ENCODE measurements around the gene TCF7L1. TPM values are rescaled to one million over a fixed set of nuclear protein-coding genes. Genes with fewer than 3 reads are reported as not detected.

The TCF7L1 gene
- total RNA-seq, 1 donor from 2014 or later = 6.6 TPM

DNA sequence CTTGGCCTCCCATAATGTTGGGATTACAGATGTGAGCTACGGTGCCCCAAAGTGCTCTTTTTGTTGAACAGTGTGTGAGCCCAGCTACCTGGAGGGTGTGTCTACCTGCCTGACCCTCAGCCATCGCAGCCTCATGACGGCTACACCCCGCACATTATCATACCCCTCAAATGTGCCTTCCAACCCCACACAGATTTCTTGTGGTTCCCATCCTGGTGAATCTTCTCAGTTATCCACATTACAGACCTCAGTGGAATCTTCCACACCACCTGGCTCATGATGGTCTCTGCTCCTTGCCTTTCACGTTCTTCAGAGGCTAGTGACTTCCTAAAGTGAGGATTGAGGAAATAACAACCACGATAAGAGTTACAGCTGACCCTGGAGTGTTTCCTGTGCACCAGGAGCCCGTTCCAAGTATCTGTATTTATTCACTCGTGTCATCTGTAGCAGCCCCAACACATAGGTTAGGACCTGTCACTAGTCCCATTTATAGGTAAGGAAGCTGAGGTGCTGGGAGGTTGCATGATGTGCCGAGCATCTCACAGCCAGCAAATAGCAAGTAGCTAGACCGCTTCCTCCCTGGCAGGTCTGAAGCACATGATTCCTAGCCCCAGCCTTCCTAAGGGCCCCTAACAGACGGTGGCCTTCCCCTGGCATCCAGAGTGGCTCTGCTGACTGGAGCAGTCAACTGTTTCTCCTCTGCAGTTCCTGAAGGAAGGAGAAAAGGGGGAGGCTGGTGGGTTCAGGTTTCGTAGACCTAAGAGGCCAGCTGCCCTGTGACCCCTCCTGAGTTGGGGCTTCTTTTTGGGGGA, 47.3 kb downstream of the TCF7L1 start:
- H3K4me3 Mint-ChIP-seq (ENCODE audit: unreplicated experiment) = no peak overlapping the region
- no peak for DNase-seq
- no peaks in the 10 kb centered on the region for H3K36me3 Mint-ChIP-seq (ENCODE audit: unreplicated experiment)
- H3K4me1 Mint-ChIP-seq (ENCODE audit: low read depth, unreplicated experiment) = peaks cover 16% of the 10 kb centered on the region
- H3K9me3 Mint-ChIP-seq (ENCODE audit: unreplicated experiment) = peaks cover 4% of the 10 kb centered on the region
- TF ChIP-seq, protein P1, sequence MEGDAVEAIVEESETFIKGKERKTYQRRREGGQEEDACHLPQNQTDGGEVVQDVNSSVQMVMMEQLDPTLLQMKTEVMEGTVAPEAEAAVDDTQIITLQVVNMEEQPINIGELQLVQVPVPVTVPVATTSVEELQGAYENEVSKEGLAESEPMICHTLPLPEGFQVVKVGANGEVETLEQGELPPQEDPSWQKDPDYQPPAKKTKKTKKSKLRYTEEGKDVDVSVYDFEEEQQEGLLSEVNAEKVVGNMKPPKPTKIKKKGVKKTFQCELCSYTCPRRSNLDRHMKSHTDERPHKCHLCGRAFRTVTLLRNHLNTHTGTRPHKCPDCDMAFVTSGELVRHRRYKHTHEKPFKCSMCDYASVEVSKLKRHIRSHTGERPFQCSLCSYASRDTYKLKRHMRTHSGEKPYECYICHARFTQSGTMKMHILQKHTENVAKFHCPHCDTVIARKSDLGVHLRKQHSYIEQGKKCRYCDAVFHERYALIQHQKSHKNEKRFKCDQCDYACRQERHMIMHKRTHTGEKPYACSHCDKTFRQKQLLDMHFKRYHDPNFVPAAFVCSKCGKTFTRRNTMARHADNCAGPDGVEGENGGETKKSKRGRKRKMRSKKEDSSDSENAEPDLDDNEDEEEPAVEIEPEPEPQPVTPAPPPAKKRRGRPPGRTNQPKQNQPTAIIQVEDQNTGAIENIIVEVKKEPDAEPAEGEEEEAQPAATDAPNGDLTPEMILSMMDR (IDR thresholded peaks at IDR 0.05; ENCODE audit: partially characterized antibody, unreplicated experiment) = no peak
- no peak overlapping the region for H3K27ac Mint-ChIP-seq (ENCODE audit: unreplicated experiment)
- H3K27me3 Mint-ChIP-seq (ENCODE audit: unreplicated experiment) = peaks cover 6% of the 10 kb centered on the region

DNA sequence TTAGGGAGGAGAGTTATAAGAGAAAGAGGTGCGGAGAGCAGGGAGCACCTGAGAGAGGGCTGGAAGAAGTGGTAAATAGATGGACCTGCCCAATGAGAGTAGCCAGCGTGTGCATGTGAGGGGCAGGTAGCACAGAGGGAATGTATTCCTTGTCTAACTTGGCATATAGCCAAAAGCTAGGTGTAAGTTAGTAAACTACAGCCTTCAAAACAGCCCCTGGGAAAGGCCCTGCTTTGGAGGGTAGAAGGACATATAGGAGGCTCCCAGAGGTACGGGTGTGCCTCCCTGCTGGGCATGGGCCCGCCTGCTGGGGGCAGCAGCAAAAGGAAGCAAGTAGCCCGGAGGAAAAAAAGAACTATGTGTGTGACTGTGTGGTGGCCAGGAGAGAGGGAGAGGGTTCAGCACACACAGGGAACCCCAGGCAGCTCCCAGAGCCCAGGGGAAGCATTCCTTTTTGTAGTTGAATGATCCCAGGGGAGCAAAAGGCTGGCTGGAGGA, 48.0 kb downstream of the TCF7L1 start:
- DNase-seq = no peak
- Mint-ChIP-seq H3K4me1 (ENCODE audit: low read depth, unreplicated experiment) (peaks cover 10% of the 10 kb centered on the region), H3K4me3 (ENCODE audit: unreplicated experiment) (no peak overlapping the region), H3K27ac (ENCODE audit: unreplicated experiment) (no peak overlapping the region), H3K36me3 (ENCODE audit: unreplicated experiment) (no peaks in the 10 kb centered on the region), H3K27me3 (ENCODE audit: unreplicated experiment) (peaks cover 6% of the 10 kb centered on the region), H3K9me3 (ENCODE audit: unreplicated experiment) (peaks cover 4% of the 10 kb centered on the region)
- TF ChIP-seq, protein P1 (IDR thresholded peaks at IDR 0.05; ENCODE audit: partially characterized antibody, unreplicated experiment) = no peak

DNA sequence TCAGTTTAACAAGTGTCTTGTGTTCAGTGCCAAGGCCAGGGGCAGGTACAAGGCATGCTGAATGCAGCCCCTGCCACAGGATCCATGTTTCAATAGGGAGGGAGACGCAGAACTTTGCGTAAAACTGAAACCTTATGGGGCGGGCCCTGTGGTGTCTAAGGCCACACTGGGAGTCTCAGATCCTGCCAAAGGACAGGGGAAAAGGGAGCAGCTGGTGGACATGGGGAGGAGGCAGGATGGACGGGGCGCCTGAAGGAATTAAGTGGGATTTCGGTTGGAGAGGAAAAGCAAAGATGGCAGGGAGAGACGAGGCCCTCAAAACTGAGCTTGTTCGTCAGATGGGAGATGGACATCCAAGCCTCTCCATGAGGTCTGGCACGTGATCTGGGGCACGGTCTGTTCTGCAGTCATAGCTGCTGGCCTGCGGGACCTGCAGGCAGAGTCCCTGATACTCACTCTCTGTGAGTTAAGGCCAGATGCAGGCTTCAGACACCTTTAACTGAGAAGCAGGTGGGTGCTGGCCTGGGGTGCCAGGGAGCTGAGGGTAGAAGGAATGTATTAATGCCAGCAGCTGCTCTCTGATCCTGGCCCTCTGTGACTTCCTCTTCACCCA, 48.8 kb downstream of the TCF7L1 start:
- no peak for DNase-seq
- H3K27ac Mint-ChIP-seq (ENCODE audit: unreplicated experiment) = no peak overlapping the region
- peaks cover 10% of the 10 kb centered on the region for H3K4me1 Mint-ChIP-seq (ENCODE audit: low read depth, unreplicated experiment)
- H3K4me3 Mint-ChIP-seq (ENCODE audit: unreplicated experiment) = no peak overlapping the region
- TF ChIP-seq, protein P1 (IDR thresholded peaks at IDR 0.05; ENCODE audit: partially characterized antibody, unreplicated experiment) = no peak
- H3K9me3 Mint-ChIP-seq (ENCODE audit: unreplicated experiment) = peaks cover 4% of the 10 kb centered on the region
- no peaks in the 10 kb centered on the region for H3K36me3 Mint-ChIP-seq (ENCODE audit: unreplicated experiment)
- H3K27me3 Mint-ChIP-seq (ENCODE audit: unreplicated experiment) = peaks cover 6% of the 10 kb centered on the region

DNA sequence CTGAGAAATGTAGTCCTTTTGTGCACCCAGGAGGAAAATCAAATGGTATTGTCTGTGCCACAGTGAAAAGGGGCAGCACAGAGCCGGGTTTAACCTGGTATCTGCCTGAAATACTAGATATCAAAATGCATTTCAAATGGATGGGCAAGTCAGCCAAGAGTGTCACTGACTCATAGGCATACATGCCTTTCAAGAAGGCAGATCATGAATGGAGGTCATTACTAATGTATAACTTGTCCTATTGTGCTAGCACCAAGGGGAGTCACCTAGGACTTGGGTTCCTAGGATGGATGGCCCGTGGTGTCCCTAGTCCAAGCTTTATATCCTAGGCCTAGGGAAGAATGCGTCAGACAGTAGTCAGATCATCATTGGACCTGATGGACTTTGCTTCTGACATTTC, 49.9 kb downstream of the TCF7L1 start:
- H3K27ac Mint-ChIP-seq (ENCODE audit: unreplicated experiment) = no peak overlapping the region
- no peak for DNase-seq
- TF ChIP-seq, protein P1 (IDR thresholded peaks at IDR 0.05; ENCODE audit: partially characterized antibody, unreplicated experiment) = no peak
- H3K36me3 Mint-ChIP-seq (ENCODE audit: unreplicated experiment) = no peaks in the 10 kb centered on the region
- no peak overlapping the region for H3K4me3 Mint-ChIP-seq (ENCODE audit: unreplicated experiment)
- peaks cover 6% of the 10 kb centered on the region for H3K27me3 Mint-ChIP-seq (ENCODE audit: unreplicated experiment)
- peaks cover 10% of the 10 kb centered on the region for H3K4me1 Mint-ChIP-seq (ENCODE audit: low read depth, unreplicated experiment)
- H3K9me3 Mint-ChIP-seq (ENCODE audit: unreplicated experiment) = peaks cover 4% of the 10 kb centered on the region

DNA sequence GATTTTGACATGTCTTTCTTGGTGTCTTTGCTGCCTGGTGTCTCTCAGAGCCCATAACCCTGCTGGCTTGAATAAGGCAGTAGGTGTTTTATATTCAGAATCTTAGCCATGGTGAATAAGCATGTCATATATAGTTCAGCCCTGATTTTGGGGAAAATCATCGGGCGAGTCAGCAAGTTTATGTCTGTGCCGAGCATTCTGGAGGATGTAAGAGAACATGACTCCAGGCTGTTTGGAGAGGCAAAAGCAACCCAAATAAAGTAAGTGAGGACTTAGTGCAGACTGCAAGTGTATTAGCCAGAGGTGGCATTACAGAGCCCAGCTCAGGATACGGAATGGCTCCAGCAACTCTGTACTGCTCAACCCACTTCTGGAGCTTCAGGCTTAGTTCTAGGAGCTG, 50.3 kb downstream of the TCF7L1 start:
- no peak overlapping the region for H3K4me3 Mint-ChIP-seq (ENCODE audit: unreplicated experiment)
- TF ChIP-seq, protein P1 (IDR thresholded peaks at IDR 0.05; ENCODE audit: partially characterized antibody, unreplicated experiment) = no peak
- peaks cover 4% of the 10 kb centered on the region for H3K9me3 Mint-ChIP-seq (ENCODE audit: unreplicated experiment)
- H3K27ac Mint-ChIP-seq (ENCODE audit: unreplicated experiment) = no peak overlapping the region
- DNase-seq = no peak
- H3K27me3 Mint-ChIP-seq (ENCODE audit: unreplicated experiment) = peaks cover 6% of the 10 kb centered on the region
- no peaks in the 10 kb centered on the region for H3K36me3 Mint-ChIP-seq (ENCODE audit: unreplicated experiment)
- peaks cover 10% of the 10 kb centered on the region for H3K4me1 Mint-ChIP-seq (ENCODE audit: low read depth, unreplicated experiment)

Measured in glutamatergic neuron (in vitro differentiated cells).